ENCODE data around the gene SHKBP1. TPM values are rescaled to one million over a fixed set of nuclear protein-coding genes. Genes with fewer than 3 reads are reported as not detected.

The SHKBP1 gene
- total and polyA plus RNA-seq, 4 donors = 10.1 to 22.9 (median 15.4) TPM

GRCh38 chr19:40594657-40595091 lies 18.0 kb downstream of the SHKBP1 start:
- TF ChIP-seq TAF1 (conservative IDR thresholded peaks at IDR 0.05) (no peak), RXRA (IDR thresholded peaks at IDR 0.05) (no peak), EGR1 (IDR thresholded peaks at IDR 0.05; ENCODE audit: low read depth in 2 of 2) (no peak), ATF3 (IDR thresholded peaks at IDR 0.05) (no peak), NR2F2 (IDR thresholded peaks at IDR 0.05) (no peak)
- TF ChIP-seq, protein P1, sequence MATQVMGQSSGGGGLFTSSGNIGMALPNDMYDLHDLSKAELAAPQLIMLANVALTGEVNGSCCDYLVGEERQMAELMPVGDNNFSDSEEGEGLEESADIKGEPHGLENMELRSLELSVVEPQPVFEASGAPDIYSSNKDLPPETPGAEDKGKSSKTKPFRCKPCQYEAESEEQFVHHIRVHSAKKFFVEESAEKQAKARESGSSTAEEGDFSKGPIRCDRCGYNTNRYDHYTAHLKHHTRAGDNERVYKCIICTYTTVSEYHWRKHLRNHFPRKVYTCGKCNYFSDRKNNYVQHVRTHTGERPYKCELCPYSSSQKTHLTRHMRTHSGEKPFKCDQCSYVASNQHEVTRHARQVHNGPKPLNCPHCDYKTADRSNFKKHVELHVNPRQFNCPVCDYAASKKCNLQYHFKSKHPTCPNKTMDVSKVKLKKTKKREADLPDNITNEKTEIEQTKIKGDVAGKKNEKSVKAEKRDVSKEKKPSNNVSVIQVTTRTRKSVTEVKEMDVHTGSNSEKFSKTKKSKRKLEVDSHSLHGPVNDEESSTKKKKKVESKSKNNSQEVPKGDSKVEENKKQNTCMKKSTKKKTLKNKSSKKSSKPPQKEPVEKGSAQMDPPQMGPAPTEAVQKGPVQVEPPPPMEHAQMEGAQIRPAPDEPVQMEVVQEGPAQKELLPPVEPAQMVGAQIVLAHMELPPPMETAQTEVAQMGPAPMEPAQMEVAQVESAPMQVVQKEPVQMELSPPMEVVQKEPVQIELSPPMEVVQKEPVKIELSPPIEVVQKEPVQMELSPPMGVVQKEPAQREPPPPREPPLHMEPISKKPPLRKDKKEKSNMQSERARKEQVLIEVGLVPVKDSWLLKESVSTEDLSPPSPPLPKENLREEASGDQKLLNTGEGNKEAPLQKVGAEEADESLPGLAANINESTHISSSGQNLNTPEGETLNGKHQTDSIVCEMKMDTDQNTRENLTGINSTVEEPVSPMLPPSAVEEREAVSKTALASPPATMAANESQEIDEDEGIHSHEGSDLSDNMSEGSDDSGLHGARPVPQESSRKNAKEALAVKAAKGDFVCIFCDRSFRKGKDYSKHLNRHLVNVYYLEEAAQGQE (IDR thresholded peaks at IDR 0.05) = no peak
- H3K9ac ChIP-seq (ENCODE audit: low read depth in 1 of 2, low read length in 2 of 2) = no peak overlapping the region
- H3K4me1 ChIP-seq (ENCODE audit: control insufficient read depth in 4 of 4, insufficient read depth in 4 of 4, low read length in 3 of 4) = peaks cover 0 to 14% (median 6%) of the 10 kb centered on the region in 4 donors
- H3K9me3 ChIP-seq (ENCODE audit: control insufficient read depth in 4 of 4, low read length in 3 of 4) = no peaks in the 10 kb centered on the region
- WGBS = 37% methylated on average over 13 of the region's 13 CpGs
- H3K36me3 ChIP-seq (ENCODE audit: control insufficient read depth in 4 of 4, insufficient read depth in 3 of 4, low read depth in 1 of 4, low read length in 3 of 4) = no peaks in the 10 kb centered on the region
- no peak for DNase-seq (ENCODE audit: low spot score)
- H3K4me3 ChIP-seq (ENCODE audit: low read depth in 1 of 3, low read length in 3 of 3) = no peak overlapping the region
- H3K27ac ChIP-seq (ENCODE audit: low read depth in 1 of 2, low read length in 2 of 2) = no peak overlapping the region
- peaks cover 0 to 10% (median 3%) of the 10 kb centered on the region in 4 donors for H3K27me3 ChIP-seq (ENCODE audit: control insufficient read depth in 4 of 4, insufficient read depth in 4 of 4, low read length in 3 of 4)

DNA sequence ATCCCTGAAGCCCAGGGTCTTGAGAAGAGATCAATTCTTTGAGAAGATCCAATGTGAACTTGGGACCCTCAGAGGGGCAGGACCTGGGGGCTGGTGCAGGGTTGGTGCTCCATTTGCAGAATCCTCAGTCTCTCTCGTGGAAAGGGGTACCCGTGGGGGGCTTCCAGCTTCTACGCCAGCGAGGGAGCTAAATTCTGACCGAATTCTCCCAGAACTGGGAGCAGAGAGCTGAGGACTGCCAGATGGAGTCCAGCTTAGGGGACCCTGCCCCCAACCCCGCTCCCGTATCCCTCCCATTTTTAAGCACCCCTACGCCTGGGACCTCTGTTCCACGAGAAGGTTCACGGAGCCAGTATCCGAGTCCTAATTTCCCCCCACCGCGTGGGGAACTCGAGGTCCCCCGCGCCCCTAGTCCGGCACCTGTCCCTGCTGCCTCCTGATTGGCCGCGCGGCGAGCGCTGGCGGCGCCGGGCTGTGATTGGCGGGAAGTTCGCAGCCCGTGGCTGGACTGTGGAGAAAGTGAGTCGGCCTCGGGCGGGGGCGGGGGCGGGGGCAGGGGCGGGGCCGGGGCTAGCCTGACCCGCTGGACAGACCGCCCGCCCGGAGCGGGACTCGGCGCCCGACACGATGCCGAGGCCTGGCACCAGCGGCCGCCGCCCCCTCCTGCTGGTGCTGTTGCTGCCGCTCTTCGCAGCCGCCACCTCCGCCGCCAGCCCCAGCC lies 20.1 kb downstream of the SHKBP1 start:
- Histone ChIP-seq H3K9me3 (ENCODE audit: control insufficient read depth in 4 of 4, low read length in 3 of 4) (no peaks in the 10 kb centered on the region), H3K27me3 (ENCODE audit: control insufficient read depth in 4 of 4, insufficient read depth in 4 of 4, low read length in 3 of 4) (peaks cover 0 to 12% (median 4%) of the 10 kb centered on the region in 4 donors), H3K4me1 (ENCODE audit: control insufficient read depth in 4 of 4, insufficient read depth in 4 of 4, low read length in 3 of 4) (peaks cover 0 to 25% (median 7%) of the 10 kb centered on the region in 4 donors), H3K36me3 (ENCODE audit: control insufficient read depth in 4 of 4, insufficient read depth in 3 of 4, low read depth in 1 of 4, low read length in 3 of 4) (no peaks in the 10 kb centered on the region), H3K27ac (ENCODE audit: low read depth in 1 of 2, low read length in 2 of 2) (no peak overlapping the region), H3K9ac (ENCODE audit: low read depth in 1 of 2, low read length in 2 of 2) (no peak overlapping the region), H3K4me3 (ENCODE audit: low read depth in 1 of 3, low read length in 3 of 3) (peak overlapping the region in 1 of 3 donors; percentile 22)
- no peak for DNase-seq (ENCODE audit: low spot score)
- no peak for TF ChIP-seq YY1 (IDR thresholded peaks at IDR 0.05)
- no peak for TF ChIP-seq TAF1 (conservative IDR thresholded peaks at IDR 0.05)
- no peak for TF ChIP-seq EGR1 (IDR thresholded peaks at IDR 0.05; ENCODE audit: low read depth in 2 of 2)
- no peak for TF ChIP-seq NR2F2 (IDR thresholded peaks at IDR 0.05)
- no peak for TF ChIP-seq FOXA2 (IDR thresholded peaks at IDR 0.05)
- no peak for TF ChIP-seq SP1 (IDR thresholded peaks at IDR 0.05)
- TF ChIP-seq ATF3 (IDR thresholded peaks at IDR 0.05) = no peak
- TF ChIP-seq, protein P2, sequence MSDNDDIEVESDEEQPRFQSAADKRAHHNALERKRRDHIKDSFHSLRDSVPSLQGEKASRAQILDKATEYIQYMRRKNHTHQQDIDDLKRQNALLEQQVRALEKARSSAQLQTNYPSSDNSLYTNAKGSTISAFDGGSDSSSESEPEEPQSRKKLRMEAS (IDR thresholded peaks at IDR 0.05) = no peak
- no peak for TF ChIP-seq FOXA1 (IDR thresholded peaks at IDR 0.05)
- TF ChIP-seq RAD21 (IDR thresholded peaks at IDR 0.05) = no peak
- no peak for TF ChIP-seq CTCF (IDR thresholded peaks at IDR 0.05; ENCODE audit: low read depth, low read length, missing input control)
- 10% methylated on average over 53 of the region's 53 CpGs for WGBS
